A673 (cell line): ENCODE results near the gene EXOC1L. TPM values are rescaled to one million over a fixed set of nuclear protein-coding genes. Genes with fewer than 3 reads are reported as not detected.

Experiments
- BruUV-seq: library from RNA; stranded (reverse); fragments of 400-500 nt; replicated peaks from 2 replicates; lab custom pipeline; 2021; lab: Mats Ljungman, UMichigan
- CTCF ChIA-PET: fragments of 300-600 bp; sonication (Branson Sonifier 250); formaldehyde crosslinking; loops from one replicate; lab custom pipeline; 2022; ENCODE audit warnings: antibody characterized with exemption; lab: Charles Lee
- POLR2A ChIA-PET: fragments of 300-600 bp; sonication (Branson Sonifier 250); formaldehyde crosslinking; loops from one replicate; lab custom pipeline; 2022; ENCODE audit warnings: antibody characterized with exemption; ENCODE audit not compliant: low non-redundant PET; lab: Charles Lee
- DNase-seq: peaks from one replicate; pipeline ENCODE4 v3.0.0-alpha.2; 2015; ENCODE audit warnings: low spot score
- H3K27ac ChIP-seq: fragments of 200-600 bp; sonication (generic); 2 replicates; pipeline ENCODE4 v1.5.1; 2016; ENCODE audit warnings: mixed run types, low read depth, mild to moderate bottlenecking, mixed read lengths, antibody characterized with exemption, low read length; ENCODE audit not compliant: poor library complexity, severe bottlenecking
- H3K27me3 ChIP-seq: fragments of 200-600 bp; sonication (generic); replicated peaks from 2 replicates; pipeline ENCODE4 v1.6.1; 2017; ENCODE audit warnings: mixed run types, low read depth, mild to moderate bottlenecking, mixed read lengths, antibody characterized with exemption, low read length; ENCODE audit not compliant: insufficient read depth, poor library complexity
- H3K36me3 ChIP-seq: fragments of 200-600 bp; sonication (generic); 2 replicates; pipeline ENCODE4 v1.6.1; 2016; ENCODE audit warnings: mixed run types, mild to moderate bottlenecking, mixed read lengths, antibody characterized with exemption, low read length; ENCODE audit not compliant: insufficient read depth, poor library complexity, severe bottlenecking
- H3K4me1 ChIP-seq: fragments of 200-600 bp; sonication (generic); 2 replicates; pipeline ENCODE4 v1.6.1; 2017; ENCODE audit warnings: mixed run types, mild to moderate bottlenecking, mixed read lengths, antibody characterized with exemption, low read length; ENCODE audit not compliant: insufficient read depth, poor library complexity, severe bottlenecking
- H3K4me3 ChIP-seq: fragments of 200-600 bp; sonication (generic); 2 replicates; pipeline ENCODE4 v1.5.1; 2016; ENCODE audit warnings: low read depth, mixed run types, mild to moderate bottlenecking, mixed read lengths, low read length; ENCODE audit not compliant: poor library complexity, severe bottlenecking
- H3K9me3 ChIP-seq: fragments of 200-600 bp; sonication (generic); 2 replicates; pipeline ENCODE4 v1.6.1; 2016; ENCODE audit warnings: mixed run types, low read depth, mild to moderate bottlenecking, mixed read lengths, antibody characterized with exemption, low read length; ENCODE audit not compliant: poor library complexity, severe bottlenecking
- CTCF ChIP-seq: fragments of 300-800, 200-600 bp; sonication (generic); conservative IDR thresholded peaks from 2 replicates; pipeline ENCODE4 v1.5.1; 2017; ENCODE audit warnings: low read depth, mild to moderate bottlenecking, antibody characterized with exemption, low read length, moderate library complexity, mixed read lengths
- EZH2 ChIP-seq: fragments of 200-600 bp; sonication (generic); IDR thresholded peaks from 2 replicates; pipeline ENCODE4 v1.6.1; 2017; ENCODE audit warnings: borderline replicate concordance, low read depth, mild to moderate bottlenecking, mixed read lengths, antibody characterized with exemption, low read length; ENCODE audit not compliant: poor library complexity, severe bottlenecking
- intact Hi-C: fragments of 100-400 bp; cut with micrococcal nuclease; formaldehyde crosslinking; loops from one replicate; pipeline ENCODE4 v1.10.0; 2022; ENCODE audit not compliant: unreplicated experiment
- total RNA-seq: library from RNA; stranded (reverse); gene quantifications from 2 replicates; pipeline ENCODE4 v1.2.3, GENCODE V29; 2021

The EXOC1L gene
- total RNA-seq, 1 experiment from 2014 or later: not detected

DNA sequence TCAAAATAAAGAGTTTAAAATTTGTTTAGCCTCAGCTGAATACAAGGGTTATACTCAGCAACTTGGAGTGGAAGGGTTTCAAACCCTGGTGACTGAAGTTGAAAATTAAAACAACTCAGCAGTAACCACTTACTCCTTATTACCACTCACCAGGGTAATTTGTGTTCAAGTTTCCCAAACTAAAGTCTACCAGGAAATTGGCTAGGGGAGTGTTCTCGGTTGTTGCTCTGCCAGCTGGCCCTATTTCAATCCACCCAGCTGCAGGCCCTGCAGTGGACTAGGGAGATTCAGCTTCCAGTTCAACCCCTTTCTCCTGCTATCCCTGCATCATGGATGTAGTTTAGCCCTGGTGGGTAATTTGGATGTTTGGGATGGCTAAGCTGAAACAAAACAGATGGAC is 37.8 kb upstream of the EXOC1L start:
- TF ChIP-seq CTCF (no peak), EZH2 (no peak)
- intact Hi-C loops: no loop called here
- DNase-seq: peak; percentile 33
- peaks cover 13% of the 10 kb centered on the region for H3K4me1 ChIP-seq
- BruUV-seq: no TSS peak
- peak overlapping the region; percentile 68 for H3K27ac ChIP-seq
- no peaks in the 10 kb centered on the region for H3K9me3 ChIP-seq
- ChIA-PET POLR2A (no interaction called here), CTCF (no interaction called here)
- no peaks in the 10 kb centered on the region for H3K27me3 ChIP-seq
- no peaks in the 10 kb centered on the region for H3K36me3 ChIP-seq
- no peak overlapping the region for H3K4me3 ChIP-seq

- no peak overlapping the region for H3K4me3 ChIP-seq
- ChIA-PET CTCF (no interaction called here), POLR2A (no interaction called here)
- peaks cover 13% of the 10 kb centered on the region for H3K4me1 ChIP-seq
- no TSS peak for BruUV-seq
- H3K27ac ChIP-seq: no peak overlapping the region
- no peak for DNase-seq
- no peaks in the 10 kb centered on the region for H3K9me3 ChIP-seq
- intact Hi-C loops: no loop called here
- no peak for TF ChIP-seq CTCF
- TF ChIP-seq EZH2: no peak
- H3K27me3 ChIP-seq: no peaks in the 10 kb centered on the region
- no peaks in the 10 kb centered on the region for H3K36me3 ChIP-seq
These were observed 36.0 kb upstream of the EXOC1L start for GRCh38 chr4:55783584-55783983.

DNA sequence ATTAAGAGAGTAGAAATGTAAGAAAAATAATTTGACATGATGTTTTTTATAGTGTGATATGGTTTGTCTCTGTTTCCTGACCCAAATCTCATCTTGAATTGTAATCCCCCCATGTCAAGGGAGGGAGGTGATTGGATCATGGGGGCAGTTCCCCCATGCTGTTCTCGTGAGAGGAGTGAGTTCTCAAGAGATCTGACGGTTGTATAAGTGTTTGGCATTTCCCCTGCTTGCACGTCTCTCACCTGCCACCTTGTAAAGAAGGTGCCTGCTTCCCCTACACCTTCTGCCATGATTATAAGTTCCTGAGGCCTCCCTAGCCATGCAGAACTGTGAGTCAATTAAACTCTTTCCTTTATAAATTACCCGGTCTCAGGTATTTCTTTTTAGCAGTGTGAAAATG is 34.8 kb upstream of the EXOC1L start:
- Histone ChIP-seq H3K4me1 (peaks cover 13% of the 10 kb centered on the region), H3K27ac (no peak overlapping the region), H3K9me3 (no peaks in the 10 kb centered on the region), H3K27me3 (no peaks in the 10 kb centered on the region), H3K4me3 (no peak overlapping the region), H3K36me3 (no peaks in the 10 kb centered on the region)
- ChIA-PET CTCF (no interaction called here), POLR2A (no interaction called here)
- BruUV-seq: no TSS peak
- DNase-seq: no peak
- intact Hi-C loops: no loop called here
- TF ChIP-seq EZH2: no peak
- TF ChIP-seq CTCF: no peak
